Measurements from ENCODE around the gene SHISAL1.

SHISAL1 gene

DNA sequence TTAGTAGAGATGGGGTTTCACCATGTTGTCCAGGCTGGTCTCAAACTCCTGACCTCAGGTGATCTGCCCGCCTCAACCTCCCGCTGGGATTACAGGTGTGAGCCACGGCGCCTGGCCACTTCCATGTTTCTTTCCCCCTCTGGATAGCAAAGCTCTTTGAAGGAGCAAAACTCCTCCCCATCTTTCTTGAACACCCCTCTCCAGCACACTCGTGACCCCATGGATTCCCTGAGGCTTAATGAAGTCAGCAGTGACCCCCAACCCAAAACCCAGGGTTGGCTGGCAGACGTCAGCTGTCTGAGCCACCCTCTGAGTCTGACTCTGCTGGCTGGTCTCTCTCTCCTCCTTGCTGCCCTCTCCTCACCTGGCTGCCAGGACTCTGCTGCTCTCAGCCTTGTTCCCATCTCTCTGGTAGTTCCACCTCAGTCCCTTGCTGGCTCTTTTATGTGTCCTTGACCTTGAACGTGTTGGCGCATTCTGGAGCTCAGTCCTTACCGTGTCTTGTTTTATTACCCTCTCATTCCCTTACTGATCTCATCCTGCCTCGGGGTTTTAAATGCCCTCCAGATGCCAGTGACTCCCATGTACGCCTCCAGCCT, 87.6 kb downstream of the SHISAL1 start:
- ATAC-seq: no peak

DNA sequence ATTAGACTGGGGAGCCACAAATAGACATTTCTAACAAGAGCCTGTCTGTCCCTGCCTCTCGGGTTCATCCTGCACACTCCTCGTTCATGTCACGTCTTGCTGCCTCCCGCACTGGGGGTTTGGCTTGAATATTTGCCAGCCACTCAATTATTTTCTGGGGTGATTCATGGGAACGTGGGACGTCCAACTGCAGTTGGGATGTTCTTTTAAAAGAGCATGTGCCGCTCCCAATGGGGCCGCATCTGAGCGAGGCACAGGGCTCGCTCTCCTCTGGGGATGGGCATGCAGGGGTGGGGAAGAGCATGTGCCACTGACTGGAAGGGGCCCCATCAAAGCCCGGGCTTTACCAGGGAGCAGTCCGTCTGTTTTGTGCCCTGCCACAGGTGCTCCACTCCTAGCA, 88.6 kb downstream of the SHISAL1 start:
- no peak for ATAC-seq

DNA sequence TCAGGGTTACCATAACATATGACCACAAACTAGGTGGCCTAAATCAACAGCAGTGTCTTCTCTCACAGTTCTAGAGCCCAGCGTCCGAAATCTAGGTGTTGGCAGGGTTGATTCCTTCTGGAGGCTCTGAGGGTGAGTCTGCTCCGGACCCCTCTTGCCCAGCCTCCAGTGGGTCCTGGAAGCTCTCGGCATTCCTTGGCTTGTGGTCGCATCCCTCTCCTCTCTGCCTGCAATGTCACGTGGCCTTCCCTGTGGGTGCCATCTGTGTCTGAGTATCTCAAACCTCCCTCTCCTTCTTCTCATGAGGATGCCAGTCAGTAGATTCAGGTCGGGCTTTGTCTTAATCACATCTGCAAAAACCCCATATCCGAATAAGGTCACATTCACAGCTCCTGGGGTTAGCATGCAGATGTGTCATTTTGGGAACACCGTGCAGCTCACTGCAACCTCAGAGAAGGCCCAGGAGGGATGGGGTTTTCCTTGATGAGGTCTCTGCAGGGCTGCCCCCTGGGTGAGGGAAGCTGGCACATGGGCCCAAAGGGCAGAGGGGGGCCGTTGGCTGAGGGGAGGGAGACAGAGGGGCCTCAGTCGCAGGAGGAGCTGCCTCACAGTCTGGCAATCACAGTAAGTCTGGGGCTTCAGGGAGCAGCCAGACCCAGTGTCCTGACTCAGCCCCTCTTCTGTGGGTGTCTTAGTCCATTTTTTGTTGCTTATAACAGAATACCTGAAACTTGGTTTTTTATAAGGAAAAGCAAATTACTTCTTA, 90.9 kb downstream of the SHISAL1 start:
- no peak for ATAC-seq

DNA sequence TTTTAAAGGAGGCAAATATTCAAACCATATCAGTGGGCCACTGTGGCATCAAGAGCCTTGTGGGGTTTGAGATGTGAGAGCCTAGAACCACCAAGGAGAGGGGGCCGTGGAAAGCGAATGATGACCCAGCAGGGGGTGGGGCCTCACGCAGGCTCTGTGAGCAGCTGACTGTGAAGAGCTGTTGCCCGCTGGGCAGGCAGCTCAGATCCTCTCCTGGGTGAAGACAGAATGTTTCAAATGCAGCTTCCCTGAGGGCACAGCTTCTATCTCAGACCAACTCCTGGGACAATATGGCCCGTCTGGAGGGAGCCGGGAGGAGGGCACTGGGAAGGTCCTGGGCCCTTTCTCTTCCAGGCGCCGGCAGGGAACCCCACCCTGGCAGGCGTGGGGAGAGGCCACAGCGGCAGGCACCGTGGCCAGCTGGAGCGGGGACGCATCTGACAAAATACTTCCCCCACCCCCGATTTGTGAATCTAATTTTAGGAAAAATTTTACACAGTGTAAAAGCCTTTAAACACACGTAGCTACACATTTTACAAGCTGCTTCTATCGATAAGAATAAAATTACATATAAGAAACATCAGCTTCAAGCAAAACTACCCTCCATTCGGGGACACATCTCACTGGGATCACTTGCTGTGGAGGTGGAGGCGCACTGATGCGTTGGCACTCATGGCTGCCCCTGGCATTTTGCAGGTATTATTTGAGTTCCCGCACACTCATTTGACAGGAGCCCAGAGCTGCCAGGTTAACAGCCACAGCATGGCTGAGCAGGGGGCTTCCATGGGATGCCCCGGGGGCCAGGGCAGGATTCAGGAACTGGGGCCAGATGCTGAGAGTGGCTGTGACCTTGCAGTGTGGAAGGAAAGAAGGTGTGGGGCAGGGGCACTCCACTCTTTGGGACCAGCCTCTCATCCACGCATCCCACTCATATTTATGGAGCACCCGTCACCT, 91.7 kb downstream of the SHISAL1 start:
- no peak for ATAC-seq

DNA sequence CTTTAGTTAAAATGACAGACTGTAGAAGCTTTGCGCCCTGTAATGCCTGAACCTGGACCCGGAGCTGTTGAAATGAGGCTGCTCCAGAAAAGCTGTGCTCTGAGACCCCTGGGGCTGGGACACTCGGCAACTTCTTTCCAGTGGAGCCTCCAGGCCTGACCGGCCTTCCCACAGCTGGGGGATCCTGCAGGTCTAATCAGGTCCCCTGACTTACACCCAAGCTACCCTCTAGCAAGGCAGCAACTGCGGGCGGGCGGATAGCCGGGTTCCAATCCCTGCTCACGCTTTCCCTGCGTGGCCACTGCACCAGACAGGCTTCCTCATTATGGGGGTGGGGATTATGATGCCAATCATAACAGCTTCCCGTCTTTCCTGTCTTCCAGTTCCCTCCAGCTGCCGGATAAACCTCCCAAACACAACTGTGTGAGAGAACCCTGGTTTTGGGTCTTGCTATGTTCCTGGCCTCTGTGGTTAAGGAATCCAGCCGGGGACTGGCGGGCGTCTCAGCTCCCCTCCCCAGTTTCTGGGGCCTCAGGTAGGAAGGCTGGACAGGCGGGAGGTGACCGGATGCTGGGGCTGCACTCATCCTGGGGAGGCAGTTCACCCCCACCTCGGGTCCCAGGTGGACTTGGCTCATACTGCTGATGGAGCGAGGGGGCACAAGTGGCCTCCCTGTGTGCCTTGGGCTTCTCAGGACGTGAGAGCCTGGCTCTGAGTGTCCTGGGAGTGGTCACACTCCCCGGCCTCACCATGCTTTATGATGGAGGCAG, 93.5 kb downstream of the SHISAL1 start:
- no peak for ATAC-seq

DNA sequence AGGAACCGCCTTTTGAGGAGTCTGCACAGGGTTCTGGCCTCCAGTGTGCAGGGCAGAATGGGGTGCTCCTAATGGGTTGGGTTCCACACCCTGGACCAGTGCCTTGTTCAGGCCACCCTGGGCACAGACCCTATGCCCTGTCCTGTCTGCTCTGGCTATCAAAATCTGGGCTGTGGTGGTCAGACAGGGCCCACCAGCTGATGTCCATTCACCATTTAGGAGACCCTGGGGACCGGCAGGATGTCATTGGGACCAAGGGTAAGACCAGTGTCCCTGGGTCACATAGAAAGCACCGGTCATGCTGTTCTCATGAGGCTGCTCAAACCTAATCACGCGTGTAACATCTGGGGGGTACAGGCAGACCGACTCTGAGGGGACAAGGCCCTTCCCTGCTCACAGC, 94.7 kb downstream of the SHISAL1 start:
- ATAC-seq: no peak

DNA sequence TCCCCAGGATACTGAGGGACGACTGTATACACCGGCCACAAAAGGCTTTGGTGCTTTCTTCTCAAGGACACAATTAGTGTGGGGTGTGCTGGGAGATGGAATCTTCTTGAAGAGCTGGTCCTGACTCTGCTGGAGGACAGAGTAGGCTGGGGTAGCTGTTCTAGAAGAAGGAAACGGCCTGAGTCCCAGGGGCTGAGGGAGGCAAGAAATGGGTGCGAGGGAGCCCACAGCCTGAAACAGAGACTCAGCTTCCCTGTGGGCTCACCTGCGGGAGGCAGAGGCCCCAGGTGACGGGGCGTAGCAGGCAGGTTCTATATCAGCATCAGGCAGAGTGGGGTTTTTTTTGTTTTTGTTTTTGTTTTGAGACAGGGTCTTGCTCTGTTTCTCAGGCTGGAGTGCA, 95.4 kb downstream of the SHISAL1 start:
- no peak for ATAC-seq

DNA sequence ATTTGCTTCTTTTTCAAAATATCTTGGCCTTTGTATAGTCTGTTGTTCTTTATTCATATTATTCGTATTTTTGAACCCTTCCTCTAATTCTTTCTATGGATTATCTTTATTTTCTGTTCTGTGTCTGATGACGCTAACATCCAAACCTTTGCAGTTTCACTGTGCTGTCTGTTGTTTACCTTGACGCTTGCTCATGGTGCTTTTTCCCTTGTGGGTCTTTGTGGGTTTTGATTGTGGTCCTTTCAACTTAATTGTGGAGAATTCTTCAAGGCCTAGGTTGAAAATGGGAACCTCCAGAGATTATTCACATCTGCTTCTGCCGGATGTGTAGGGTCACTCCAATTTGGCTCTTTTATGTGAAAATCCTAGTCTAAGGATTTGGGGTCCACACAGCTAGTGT, 97.5 kb downstream of the SHISAL1 start:
- no peak for ATAC-seq

DNA sequence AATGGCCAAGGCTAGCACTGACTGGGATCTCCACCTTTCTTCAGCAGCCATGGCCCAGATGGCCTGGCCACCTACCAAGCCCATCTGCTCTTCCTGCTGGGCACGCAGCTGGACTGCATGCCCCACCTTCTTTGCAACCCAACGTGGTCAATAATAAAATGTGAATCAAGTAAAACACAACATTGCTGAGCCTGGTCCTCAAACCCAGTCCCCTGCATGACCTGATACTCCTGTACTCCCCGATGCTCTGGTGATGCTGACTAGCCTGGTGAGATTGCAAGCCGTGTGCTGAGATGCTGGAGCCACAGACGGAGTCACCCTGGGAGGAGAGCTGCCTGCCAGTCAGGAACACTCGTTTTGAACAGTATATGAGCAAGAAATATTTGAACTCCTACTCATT, 98.0 kb downstream of the SHISAL1 start:
- ATAC-seq: no peak

DNA sequence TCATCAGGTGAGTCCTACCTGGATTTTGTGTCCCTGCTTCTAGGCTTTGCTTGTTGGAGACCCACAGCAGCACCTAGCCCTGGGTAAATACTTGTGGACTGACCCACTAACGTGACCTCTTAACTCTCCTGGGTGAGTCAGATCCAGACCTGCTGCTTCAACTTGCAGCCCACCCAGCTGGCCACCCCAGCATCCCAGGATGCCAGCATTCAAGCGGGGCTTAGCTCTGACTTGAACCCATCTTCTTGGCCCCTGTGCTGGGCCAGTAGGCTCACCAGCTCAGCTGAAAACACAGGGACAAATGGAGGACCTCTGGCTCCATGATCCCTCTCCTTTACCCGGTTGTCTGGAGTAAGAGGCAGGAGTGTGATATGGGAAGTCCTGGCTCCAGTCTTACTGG, 98.6 kb downstream of the SHISAL1 start:
- ATAC-seq: no peak

DNA sequence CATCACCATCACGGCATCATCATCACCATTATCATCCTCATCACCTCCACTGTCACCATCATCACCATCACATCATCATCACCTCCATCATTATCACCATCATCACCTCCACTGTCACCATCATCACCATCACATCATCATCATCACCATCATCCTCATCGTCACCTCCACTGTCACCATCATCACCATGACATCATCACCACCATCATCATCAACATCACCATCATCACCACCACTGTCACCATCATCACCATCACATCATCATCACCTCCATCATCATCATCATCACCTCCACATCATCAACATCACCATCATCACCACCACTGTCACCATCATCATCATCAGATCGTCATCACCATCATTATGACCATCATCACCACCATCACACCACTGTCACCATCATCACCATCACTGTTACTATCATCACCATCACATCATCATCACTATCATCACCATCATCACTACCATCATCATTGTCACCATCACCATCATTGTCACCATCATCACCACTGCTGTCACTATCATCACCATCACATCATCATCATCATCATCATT, 99.2 kb downstream of the SHISAL1 start:
- ATAC-seq: no peak

DNA sequence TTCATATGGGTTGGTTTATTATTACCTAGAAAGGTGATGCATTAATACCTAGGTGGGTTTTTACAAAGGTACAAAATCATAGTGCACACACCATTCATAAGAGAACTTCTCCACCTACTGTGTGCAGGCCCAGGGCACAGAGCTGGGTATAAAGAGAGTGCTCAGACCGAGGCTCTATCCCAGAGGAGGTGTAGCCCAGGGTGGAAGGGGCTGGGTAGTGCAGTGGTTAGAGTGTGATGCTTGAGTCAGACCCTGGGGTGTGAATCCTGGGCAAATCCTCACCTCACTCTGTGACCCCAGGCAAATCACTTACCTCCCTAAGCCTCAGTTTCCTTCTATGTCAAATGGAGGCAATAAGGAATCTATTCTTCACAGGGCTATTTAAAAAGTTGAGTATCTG, 99.8 kb downstream of the SHISAL1 start:
- ATAC-seq: no peak

DNA sequence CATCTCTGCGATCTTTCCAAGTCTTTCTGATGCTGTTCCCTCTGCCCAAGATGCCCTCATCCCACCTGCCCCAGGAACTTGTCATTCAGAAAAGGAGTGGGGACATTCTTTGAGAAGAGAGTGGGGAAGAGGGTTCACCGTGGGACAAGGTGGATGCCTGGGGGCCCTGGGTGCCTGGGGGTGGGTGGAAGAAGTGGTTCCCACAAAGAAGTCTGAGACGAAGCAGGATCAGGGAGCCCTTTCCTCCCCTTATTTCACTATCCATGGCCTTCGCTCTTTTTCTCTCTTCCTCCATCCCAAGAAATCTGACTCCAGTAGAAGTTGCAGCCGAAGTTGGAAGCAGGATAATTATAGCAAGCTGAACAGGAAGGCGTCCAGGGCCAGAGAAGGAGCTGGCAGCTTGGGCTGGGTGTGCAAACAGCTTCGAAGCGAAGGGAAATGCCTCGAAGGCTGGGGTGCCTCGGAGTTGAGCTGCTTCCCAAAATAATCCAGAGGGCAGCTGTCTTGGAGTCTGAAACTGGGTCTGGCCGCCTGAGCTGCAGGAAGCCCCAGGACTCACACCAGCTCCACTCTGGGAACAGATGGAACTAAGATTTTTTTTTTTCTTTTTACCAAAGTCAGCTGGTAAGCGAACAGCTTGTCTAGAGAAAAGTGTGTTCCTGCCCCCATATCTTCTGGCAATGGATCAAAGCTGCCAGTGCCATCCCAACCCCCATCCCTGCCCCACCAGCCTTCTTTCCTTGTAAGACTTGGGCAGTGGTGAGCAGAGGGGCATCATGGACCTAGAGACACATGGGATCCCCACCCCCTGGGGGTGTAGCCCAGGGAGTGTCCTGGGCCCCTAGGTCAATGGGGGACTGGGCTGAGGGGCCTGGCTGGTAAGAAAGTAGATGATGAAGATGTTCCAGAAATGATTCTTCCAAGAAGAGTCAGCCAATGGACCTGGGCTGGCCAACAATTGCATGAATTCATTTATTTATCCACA, 100.5 kb downstream of the SHISAL1 start:
- ATAC-seq: no peak

DNA sequence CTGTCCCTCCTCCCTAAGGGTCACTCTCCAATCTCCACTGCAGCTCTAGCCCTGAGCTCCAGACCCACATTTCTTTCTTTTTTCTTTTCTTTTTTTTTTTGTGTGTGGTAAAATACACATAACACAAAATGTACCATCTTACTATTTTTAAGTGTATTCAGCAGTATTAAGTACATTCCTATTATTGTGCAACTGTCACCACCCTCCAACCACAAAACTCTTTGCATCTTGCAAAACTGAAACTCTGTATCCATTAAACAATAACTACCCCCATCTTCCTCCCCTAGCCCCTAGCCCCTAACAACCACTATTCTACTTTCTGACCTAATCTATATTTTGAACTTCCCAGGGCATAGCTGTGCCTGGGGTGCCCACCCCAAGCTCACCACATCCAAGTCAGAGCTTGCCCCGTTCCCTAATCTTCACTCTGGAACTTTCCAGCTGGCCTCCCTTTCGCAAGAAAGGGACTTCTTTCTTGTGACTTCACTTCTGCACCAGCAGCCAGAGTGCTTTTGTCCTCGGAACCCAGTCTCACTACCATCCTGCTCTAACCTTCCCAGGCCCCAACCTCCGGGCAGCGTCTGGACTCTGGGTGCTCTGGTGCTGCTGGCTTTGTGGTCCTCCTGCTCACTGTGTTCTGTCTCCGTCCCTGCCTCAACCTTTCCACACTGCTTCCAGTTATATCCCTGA, 101.3 kb downstream of the SHISAL1 start:
- no peak for ATAC-seq

DNA sequence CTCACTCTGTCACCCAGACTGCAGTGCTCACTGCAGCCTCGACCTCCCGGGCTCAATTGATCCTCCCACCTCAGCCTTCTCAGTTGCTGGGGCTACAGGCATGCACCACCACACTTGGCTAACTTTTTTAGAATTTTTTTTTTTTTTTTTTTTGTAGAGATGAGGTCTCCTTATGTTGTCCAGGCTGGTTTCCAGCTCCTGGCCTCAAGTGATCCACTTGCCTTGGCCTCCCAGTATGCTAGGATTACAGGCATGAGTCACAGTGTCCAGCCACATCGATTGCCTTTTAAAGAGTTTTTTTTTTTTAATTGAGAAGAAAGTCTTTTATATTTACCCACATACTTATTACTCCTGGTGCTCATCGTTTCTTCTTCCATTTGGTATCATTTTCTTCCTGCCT, 102.0 kb downstream of the SHISAL1 start:
- ATAC-seq: no peak

DNA sequence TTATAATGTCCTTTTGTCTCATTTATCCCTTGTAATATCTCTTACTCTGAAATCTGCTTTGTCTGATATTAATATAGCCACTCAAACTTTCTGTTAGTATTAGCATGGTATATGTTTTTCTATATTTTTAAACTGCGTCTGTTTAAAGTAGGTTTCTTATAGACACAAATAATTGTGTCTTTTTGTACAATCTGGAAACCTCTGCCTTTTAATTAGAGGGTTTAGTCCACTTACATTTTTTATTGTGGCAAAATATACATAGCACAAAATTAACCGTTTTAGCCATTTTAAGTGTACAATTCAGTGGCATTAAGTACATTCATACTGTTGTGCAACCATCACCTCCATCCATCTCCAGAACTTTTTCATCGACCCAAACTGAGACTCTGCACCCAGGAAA, 103.4 kb downstream of the SHISAL1 start:
- no peak for ATAC-seq

DNA sequence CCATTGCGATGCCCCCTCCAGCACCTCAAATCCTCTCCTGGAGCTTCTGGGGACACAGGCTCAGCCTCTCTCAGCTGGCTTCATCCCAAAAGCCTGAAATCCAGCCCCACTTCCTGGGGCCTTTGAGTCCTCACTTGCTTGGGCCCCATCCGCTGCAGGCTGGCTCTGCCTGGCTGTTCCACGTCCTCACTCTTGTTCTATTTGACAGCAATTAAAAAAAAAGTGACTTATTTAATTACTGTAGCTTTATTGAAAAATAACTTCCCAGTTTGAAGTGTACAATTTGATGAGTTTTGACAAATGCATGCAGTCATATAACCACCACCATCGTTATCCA, 104.8 kb downstream of the SHISAL1 start:
- no peak for ATAC-seq

DNA sequence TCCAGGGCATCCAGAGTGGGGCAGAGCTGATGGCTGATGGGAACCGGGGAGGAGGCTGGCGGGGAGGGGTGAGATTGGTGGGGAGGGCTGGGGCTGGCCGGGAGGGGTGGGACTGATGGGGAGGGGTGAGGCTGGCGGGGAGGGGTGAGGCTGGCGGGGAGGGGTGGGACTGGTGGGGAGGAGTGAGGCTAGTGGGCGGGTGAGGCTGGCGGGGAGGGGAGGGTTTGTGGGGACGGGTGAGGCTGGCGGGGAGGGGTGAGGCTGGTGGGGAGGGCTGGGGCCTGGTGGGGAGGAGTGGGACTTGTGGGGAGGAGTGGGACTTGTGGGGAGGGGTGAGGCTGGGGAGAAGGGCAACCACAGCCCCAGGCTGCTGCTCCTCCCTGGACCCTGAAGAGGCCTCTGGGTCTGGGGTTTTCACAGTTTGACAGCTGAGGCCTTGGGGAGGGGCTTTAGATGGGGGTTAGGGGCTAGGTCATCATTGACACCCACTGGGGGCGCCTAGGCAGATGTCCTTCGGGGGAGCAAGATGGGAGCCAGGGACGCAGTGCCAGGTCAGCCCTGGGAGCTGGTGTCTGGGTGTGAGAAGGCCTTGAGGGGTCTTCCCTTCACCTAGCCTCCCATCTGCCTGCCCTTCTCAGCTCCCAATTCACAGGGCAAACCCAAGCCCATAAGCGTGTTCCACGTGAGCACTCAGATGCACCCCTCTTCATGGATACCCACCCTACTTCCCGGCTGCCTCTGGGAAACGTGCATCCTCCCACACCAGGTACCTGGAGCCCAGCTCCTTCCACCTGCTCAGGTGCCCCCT, 105.4 kb downstream of the SHISAL1 start:
- ATAC-seq: no peak

DNA sequence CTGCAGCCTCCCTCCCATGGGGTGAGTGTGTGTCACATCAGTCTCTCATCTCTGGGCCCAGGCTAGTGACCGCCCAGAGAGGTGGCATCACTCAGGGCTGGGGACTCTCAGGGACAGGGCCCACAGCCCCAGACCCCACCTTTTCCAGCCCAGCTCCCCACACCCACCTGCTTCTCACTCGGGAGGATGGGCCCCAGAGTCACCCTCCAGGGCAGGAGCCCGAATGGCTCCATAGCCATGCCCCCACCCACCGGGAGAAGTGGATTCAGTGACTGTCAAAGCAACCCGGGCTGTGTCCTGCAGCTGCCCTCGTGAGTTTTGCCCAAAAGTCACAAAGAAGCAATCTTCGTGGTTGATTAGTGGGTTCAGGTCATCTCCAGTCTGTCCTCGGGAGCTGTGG, 106.1 kb downstream of the SHISAL1 start:
- no peak for ATAC-seq

DNA sequence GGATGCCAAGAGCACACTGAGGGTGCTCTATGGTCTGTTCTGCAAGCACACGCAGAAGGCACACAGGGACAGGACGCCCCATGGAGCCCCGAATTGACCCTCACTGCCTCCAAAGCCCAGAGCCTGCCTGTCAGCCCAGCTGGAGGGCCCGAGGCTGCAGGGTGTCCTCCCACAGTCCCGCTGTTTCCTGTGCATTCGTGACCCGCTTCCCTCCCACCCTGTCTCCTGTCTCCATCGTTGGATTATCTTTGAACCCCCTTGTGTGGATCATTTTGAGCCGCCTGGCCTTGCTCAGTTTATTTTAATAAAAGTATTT, 106.5 kb downstream of the SHISAL1 start:
- ATAC-seq: no peak

Data from activated CD4-positive, CD25-positive, alpha-beta regulatory T cell treated with anti-CD3 and anti-CD28 coated beads, Interleukin-2, amount 50 U/mL, for 24 hours (primary cell).